Raji (cell line): Measurements from ENCODE around the gene SLC6A20.
A peak's percentile ranks its signal among the peaks of the same experiment; 100 is the strongest.

Experiments
- POLR2A ChIP-seq: IDR thresholded peaks from 2 replicates; pipeline ENCODE4 v1.6.1; 2011; ENCODE audit warnings: low read depth, low read length, control low read depth; ENCODE audit not compliant: insufficient read depth

SLC6A20 gene

GRCh38 chr3:45795882-45796765 is at the start of gene SLC6A20:
Gene SLC6A20 (minus strand): TSS chr3:45796536. CDS start chr3:45796419, 117 bp downstream.
- no peak for TF ChIP-seq POLR2A

GRCh38 chr3:45844616-45845015 is 48.3 kb upstream of the SLC6A20 start:
- TF ChIP-seq POLR2A, result no peak

GRCh38 chr3:45842851-45843625 is 46.7 kb upstream of the SLC6A20 start:
- no peak for TF ChIP-seq POLR2A

- TF ChIP-seq POLR2A, result peak; percentile 79
Measured at GRCh38 chr3:45841757-45842491, 45.6 kb upstream of the SLC6A20 start, which contains the start of gene LZTFL1. Gene LZTFL1 (minus strand): TSS chr3:45842119. CDS start chr3:45841991, 128 bp downstream.

GRCh38 chr3:45841420-45841756 is 45.1 kb upstream of the SLC6A20 start:
- TF ChIP-seq POLR2A, result no peak

- TF ChIP-seq POLR2A, result no peak
Measured at GRCh38 chr3:45838466-45838865, 42.1 kb upstream of the SLC6A20 start.

GRCh38 chr3:45832699-45833098 is 36.4 kb upstream of the SLC6A20 start:
- no peak for TF ChIP-seq POLR2A

GRCh38 chr3:45830121-45830520 is 33.8 kb upstream of the SLC6A20 start:
- TF ChIP-seq POLR2A, result no peak

- no peak for TF ChIP-seq POLR2A
Measured at GRCh38 chr3:45826908-45827307, 30.6 kb upstream of the SLC6A20 start.

GRCh38 chr3:45826321-45826720 is 30.0 kb upstream of the SLC6A20 start:
- no peak for TF ChIP-seq POLR2A

GRCh38 chr3:45821127-45821526 is 24.8 kb upstream of the SLC6A20 start:
- no peak for TF ChIP-seq POLR2A

- TF ChIP-seq POLR2A, result no peak
Measured at GRCh38 chr3:45819543-45819942, 23.2 kb upstream of the SLC6A20 start.

GRCh38 chr3:45817831-45818522 is 21.6 kb upstream of the SLC6A20 start:
- TF ChIP-seq POLR2A, result no peak

- no peak for TF ChIP-seq POLR2A
Measured at GRCh38 chr3:45816544-45816943, 20.2 kb upstream of the SLC6A20 start.

- TF ChIP-seq POLR2A, result no peak
Measured at GRCh38 chr3:45814322-45814721, 18.0 kb upstream of the SLC6A20 start.
